Chondrocyte (in vitro differentiated cells): ENCODE measurements around the gene UNC5B. TPM values are rescaled to one million over a fixed set of nuclear protein-coding genes. Genes with fewer than 3 reads are reported as not detected.
A peak's percentile ranks its signal among the peaks of the same experiment; 100 is the strongest.

Experiments
- DNase-seq: peaks from one replicate; pipeline ENCODE4 v3.0.0; 2021; ENCODE audit warnings: mixed read lengths, low spot score
- H3K27ac Mint-ChIP-seq: one replicate; pipeline ENCODE4 v1.8.0; 2021; ENCODE audit warnings: mild to moderate bottlenecking, moderate library complexity, mixed read lengths; ENCODE audit not compliant: unreplicated experiment
- H3K27me3 Mint-ChIP-seq: 2 replicates; pipeline ENCODE4 v1.8.0; 2021; ENCODE audit warnings: low read depth, mixed read lengths
- H3K36me3 Mint-ChIP-seq: 2 replicates; pipeline ENCODE4 v1.8.0; 2021; ENCODE audit warnings: low read depth, mixed read lengths
- H3K4me1 Mint-ChIP-seq: 2 replicates; pipeline ENCODE4 v1.8.0; 2021; ENCODE audit warnings: low read depth, mild to moderate bottlenecking, mixed read lengths
- H3K4me3 Mint-ChIP-seq: one replicate; pipeline ENCODE4 v1.8.0; 2021; ENCODE audit warnings: mild to moderate bottlenecking, moderate library complexity, mixed read lengths; ENCODE audit not compliant: unreplicated experiment
- H3K9me3 Mint-ChIP-seq: 2 replicates; pipeline ENCODE4 v1.8.0; 2021; ENCODE audit warnings: low read depth, mixed read lengths
- total RNA-seq: library from RNA; stranded (reverse); gene quantifications from 3 replicates; pipeline ENCODE4 v1.2.1, GENCODE V29; 2021
- TF ChIP-seq, protein P1 (sequence below): fragments of 200-600 bp; sonication (generic); IDR thresholded peaks from 2 replicates; pipeline ENCODE4 v1.5.0; 2021; ENCODE audit warnings: antibody characterized with exemption, mild to moderate bottlenecking, moderate library complexity

Gene UNC5B
- total RNA-seq, 1 donor from 2014 or later: 57.9 TPM

DNA sequence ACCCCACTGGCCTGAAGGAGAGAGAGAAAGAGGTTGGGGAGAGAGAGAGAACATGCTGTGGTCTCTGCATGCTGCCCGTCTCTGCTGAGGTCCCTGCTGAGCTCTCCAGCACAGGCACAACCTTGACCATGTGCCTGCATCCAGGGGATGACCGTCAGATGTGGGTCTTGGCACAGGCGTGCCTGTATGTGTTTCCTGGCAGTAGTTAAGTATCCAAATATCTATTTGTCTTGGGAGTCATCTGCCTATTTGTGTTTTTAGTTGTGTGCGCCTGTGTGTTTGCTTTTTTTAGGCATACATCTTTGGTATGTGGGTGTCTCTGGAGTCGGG lies 1.9 kb upstream of the UNC5B start:
- peaks cover 26% of the 10 kb centered on the region for H3K27me3 Mint-ChIP-seq

DNA sequence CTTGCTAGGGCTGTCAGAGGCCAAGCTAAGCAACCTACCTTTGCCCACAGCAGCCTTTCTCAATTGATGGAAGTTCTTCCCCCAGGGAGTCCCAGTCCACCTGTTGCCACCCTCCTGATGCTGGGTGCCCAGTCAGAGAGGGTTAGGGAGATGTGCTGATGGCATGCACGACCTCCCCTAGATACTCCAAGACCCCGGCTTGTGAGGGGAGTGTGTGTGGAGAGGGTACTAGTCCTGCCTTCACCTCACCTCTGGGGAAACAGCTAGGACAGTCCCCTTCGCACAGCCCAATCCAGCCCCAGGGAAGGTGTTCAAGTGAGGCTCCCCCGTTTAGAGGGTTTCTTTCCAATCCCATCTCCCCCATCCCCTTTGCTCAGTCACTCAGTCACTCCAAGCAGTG lies 1.3 kb upstream of the UNC5B start:
- no peak for DNase-seq
- Mint-ChIP-seq H3K27me3 (peaks cover 26% of the 10 kb centered on the region), H3K27ac (no peak overlapping the region), H3K9me3 (no peaks in the 10 kb centered on the region), H3K36me3 (no peaks in the 10 kb centered on the region), H3K4me1 (peaks cover 32% of the 10 kb centered on the region), H3K4me3 (no peak overlapping the region)
- TF ChIP-seq, protein P1, sequence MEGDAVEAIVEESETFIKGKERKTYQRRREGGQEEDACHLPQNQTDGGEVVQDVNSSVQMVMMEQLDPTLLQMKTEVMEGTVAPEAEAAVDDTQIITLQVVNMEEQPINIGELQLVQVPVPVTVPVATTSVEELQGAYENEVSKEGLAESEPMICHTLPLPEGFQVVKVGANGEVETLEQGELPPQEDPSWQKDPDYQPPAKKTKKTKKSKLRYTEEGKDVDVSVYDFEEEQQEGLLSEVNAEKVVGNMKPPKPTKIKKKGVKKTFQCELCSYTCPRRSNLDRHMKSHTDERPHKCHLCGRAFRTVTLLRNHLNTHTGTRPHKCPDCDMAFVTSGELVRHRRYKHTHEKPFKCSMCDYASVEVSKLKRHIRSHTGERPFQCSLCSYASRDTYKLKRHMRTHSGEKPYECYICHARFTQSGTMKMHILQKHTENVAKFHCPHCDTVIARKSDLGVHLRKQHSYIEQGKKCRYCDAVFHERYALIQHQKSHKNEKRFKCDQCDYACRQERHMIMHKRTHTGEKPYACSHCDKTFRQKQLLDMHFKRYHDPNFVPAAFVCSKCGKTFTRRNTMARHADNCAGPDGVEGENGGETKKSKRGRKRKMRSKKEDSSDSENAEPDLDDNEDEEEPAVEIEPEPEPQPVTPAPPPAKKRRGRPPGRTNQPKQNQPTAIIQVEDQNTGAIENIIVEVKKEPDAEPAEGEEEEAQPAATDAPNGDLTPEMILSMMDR: no peak

More for the DNA sequence above, 1.9 kb upstream of the UNC5B start:
- Mint-ChIP-seq H3K27ac (no peak overlapping the region), H3K4me1 (peaks cover 32% of the 10 kb centered on the region), H3K36me3 (no peaks in the 10 kb centered on the region), H3K9me3 (no peaks in the 10 kb centered on the region), H3K4me3 (no peak overlapping the region)
- DNase-seq: no peak
- TF ChIP-seq, protein P1: peak; percentile 5

DNA sequence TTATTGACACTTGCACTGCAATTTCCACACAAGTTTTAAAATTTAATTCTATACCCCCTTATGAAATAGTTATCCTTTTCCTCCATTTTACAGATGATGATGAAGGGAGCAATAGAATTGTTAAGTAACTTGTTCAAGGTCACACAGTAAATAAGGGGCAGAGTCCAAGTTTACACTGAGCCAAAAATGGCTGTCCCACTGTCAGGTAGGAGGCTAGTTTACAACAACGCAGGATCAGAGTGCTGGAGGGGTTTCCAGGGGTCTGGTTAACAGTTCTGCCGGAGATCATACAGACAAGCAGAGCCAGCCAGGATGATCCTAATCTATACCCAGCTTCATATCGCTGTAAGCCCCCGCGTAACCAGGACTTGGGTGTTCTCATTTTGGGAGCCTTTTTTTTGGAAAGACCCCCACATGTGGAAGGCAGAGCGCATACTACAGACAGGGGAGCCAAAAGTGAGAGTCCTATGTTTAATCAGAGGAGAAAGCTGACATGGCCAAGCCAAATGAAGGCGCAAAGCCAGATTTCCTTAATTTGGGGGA lies 524 bp upstream of the UNC5B start:
- Mint-ChIP-seq H3K27me3 (peaks cover 22% of the 10 kb centered on the region), H3K4me1 (peaks cover 39% of the 10 kb centered on the region), H3K36me3 (no peaks in the 10 kb centered on the region), H3K9me3 (no peaks in the 10 kb centered on the region), H3K27ac (no peak overlapping the region), H3K4me3 (peak overlapping the region; percentile 51)
- no peak for DNase-seq
- TF ChIP-seq, protein P1: no peak

DNA sequence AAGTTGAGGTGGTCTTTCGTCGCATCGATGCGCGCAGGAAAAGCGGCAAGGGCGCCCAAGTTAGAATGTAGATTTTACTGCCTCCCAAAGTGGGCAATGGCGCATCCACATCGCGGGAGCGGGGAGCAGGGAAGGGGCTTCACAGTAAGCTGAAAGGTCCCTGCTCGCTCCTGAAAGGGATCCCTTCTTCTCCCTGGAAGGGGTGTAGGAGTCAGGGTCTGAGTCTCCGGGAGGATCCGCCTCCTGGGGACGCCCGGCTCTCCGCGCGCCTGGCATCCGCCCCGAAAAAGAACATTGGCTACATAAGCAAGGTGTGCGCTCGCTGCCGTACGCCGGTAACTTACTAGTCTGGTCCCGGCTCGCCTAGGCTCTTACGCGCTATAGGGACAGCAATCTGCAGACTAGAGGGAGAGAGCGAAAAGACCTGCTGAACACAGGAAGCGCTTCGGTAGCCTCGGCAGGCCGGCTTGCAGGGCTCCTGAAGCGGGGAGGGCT lies 804 bp downstream of the UNC5B start:
- H3K27me3 Mint-ChIP-seq: peaks cover 20% of the 10 kb centered on the region
- H3K27ac Mint-ChIP-seq: peak overlapping the region; percentile 65
- no peaks in the 10 kb centered on the region for H3K36me3 Mint-ChIP-seq
- TF ChIP-seq, protein P1: no peak
- no peaks in the 10 kb centered on the region for H3K9me3 Mint-ChIP-seq
- peaks cover 49% of the 10 kb centered on the region for H3K4me1 Mint-ChIP-seq
- H3K4me3 Mint-ChIP-seq: peak overlapping the region; percentile 76
- DNase-seq: no peak

DNA sequence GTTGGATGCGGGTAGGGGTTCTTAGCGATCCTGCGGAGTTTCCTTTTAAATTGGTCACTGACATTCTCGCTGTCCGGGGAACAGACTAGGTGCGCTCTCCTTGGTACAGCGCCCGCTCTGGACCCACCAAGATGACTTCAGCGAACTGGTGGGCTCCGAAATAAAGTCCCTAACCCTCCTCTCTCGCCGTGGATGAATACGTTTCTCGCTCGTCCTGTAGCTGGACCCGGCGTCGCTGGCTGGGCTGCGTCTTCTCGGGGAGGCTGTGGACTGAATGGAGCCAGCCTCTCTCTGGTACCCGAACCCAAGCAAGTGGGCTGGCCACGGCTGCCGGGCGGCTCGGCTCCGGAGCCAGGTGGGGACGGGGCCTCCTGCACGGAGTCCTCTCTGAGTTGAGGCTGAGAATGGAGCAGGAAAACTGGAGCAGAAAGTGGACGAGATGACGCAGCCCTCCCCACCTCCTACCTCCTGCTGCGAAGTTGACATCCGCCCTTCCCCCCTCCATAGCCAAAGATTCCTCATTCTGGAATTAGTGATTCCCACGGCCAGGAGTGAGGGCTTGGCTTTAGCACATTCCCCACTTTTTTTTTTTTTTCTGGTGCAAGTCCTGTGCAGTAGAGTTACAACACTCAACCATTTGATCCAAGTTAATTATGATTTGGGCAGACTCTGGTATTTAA lies 1.5 kb downstream of the UNC5B start:
- Mint-ChIP-seq H3K27me3 (peaks cover 20% of the 10 kb centered on the region), H3K36me3 (no peaks in the 10 kb centered on the region), H3K27ac (peak overlapping the region; percentile 93), H3K9me3 (no peaks in the 10 kb centered on the region), H3K4me3 (peak overlapping the region; percentile 76), H3K4me1 (peaks cover 50% of the 10 kb centered on the region)
- no peak for DNase-seq
- TF ChIP-seq, protein P1: no peak
